DND-41 (cell line): ENCODE results near the gene WDR47.

Source experiments
- EZH2 ChIP-seq: IDR thresholded peaks from 3 replicates; pipeline ENCODE4 v1.6.1; 2012; ENCODE audit warnings: borderline replicate concordance, low read depth, mild to moderate bottlenecking, moderate library complexity, low read length, inconsistent platforms; ENCODE audit not compliant: severe bottlenecking
- TF ChIP-seq, protein P1 (sequence below): IDR thresholded peaks from 2 replicates; pipeline ENCODE4 v1.5.1; 2012; ENCODE audit warnings: borderline replicate concordance, low read length, moderate library complexity, mild to moderate bottlenecking; ENCODE audit not compliant: poor library complexity, severe bottlenecking; ENCODE audit errors: extremely low read depth

DNA sequence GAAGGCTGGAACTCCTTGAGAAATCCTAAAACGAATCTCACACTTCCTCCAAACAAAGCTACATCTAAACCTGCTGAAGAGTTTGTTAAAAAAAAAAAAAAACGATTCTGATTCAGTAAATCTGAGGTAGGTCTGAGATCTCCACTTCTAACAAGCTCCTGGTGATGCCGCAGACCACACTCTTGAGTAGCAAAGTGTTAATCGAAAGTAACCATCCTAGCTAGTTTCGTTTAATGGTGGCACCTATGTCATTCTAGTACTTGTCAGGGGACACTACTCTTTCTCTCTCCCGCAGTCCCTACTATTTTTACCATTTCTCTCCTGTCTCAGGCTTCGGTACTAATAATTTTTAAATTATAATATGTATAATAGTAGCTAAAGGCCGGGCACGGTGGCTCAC, 80.7 kb downstream of the WDR47 start:
- TF ChIP-seq, protein P1, sequence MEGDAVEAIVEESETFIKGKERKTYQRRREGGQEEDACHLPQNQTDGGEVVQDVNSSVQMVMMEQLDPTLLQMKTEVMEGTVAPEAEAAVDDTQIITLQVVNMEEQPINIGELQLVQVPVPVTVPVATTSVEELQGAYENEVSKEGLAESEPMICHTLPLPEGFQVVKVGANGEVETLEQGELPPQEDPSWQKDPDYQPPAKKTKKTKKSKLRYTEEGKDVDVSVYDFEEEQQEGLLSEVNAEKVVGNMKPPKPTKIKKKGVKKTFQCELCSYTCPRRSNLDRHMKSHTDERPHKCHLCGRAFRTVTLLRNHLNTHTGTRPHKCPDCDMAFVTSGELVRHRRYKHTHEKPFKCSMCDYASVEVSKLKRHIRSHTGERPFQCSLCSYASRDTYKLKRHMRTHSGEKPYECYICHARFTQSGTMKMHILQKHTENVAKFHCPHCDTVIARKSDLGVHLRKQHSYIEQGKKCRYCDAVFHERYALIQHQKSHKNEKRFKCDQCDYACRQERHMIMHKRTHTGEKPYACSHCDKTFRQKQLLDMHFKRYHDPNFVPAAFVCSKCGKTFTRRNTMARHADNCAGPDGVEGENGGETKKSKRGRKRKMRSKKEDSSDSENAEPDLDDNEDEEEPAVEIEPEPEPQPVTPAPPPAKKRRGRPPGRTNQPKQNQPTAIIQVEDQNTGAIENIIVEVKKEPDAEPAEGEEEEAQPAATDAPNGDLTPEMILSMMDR = no peak
- TF ChIP-seq EZH2 = no peak
